Neuronal stem cell (in vitro differentiated cells): ENCODE measurements around the gene ADGRL3.

ENCODE experiments used
- DNase-seq: peaks from one replicate; pipeline ENCODE4 v3.0.0-alpha.2; 2013; ENCODE audit warnings: low spot score
- H2AFZ ChIP-seq: one replicate; pipeline ENCODE4 v1.6.1; 2013; ENCODE audit warnings: mild to moderate bottlenecking, low read length, inconsistent platforms
- H2AK5ac ChIP-seq: 2 replicates; pipeline ENCODE4 v1.6.1; 2013; ENCODE audit warnings: low read depth, mild to moderate bottlenecking, inconsistent platforms, low read length, moderate library complexity, mixed read lengths
- H2BK120ac ChIP-seq: 2 replicates; pipeline ENCODE4 v1.6.1; 2013; ENCODE audit warnings: low read depth, mild to moderate bottlenecking, inconsistent platforms, low read length, moderate library complexity, mixed read lengths
- H2BK12ac ChIP-seq: one replicate; pipeline ENCODE4 v1.6.1; 2013; ENCODE audit warnings: low read length, inconsistent platforms
- H2BK15ac ChIP-seq: 2 replicates; pipeline ENCODE4 v1.6.1; 2013; ENCODE audit warnings: mild to moderate bottlenecking, low read length, inconsistent platforms, mixed read lengths
- H2BK5ac ChIP-seq: one replicate; pipeline ENCODE4 v1.6.1; 2013; ENCODE audit warnings: inconsistent platforms, mild to moderate bottlenecking, low read length, moderate library complexity
- H3K14ac ChIP-seq: one replicate; pipeline ENCODE4 v1.6.1; 2013; ENCODE audit warnings: low read length, inconsistent platforms
- H3K18ac ChIP-seq: 2 replicates; pipeline ENCODE4 v1.6.1; 2013; ENCODE audit warnings: low read length, inconsistent platforms
- H3K23ac ChIP-seq: 2 replicates; pipeline ENCODE4 v1.6.1; 2013; ENCODE audit warnings: low read depth, mild to moderate bottlenecking, mixed read lengths, low read length, inconsistent platforms; ENCODE audit not compliant: poor library complexity
- H3K27ac ChIP-seq: replicated peaks from 3 replicates; pipeline ENCODE4 v1.5.1; 2013; ENCODE audit warnings: low read length, inconsistent platforms
- H3K27me3 ChIP-seq, 3 experiments: 2 replicates each; pipeline ENCODE4 v1.6.1; 2013; ENCODE audit warnings: low read length in 3 of 3, mild to moderate bottlenecking in 2 of 3, inconsistent platforms in 1 of 3, low read depth in 1 of 3, mixed read lengths in 1 of 3, moderate library complexity in 1 of 3; ENCODE audit not compliant: control insufficient read depth in 3 of 3, insufficient read depth in 3 of 3
- H3K36me3 ChIP-seq, 2 donors: replicated peaks in 1 of 2; 2 replicates each; pipeline ENCODE4 v1.6.1; 2013; ENCODE audit warnings: low read length in 2 of 2; ENCODE audit not compliant: control insufficient read depth in 2 of 2, insufficient read depth in 2 of 2
- H3K4ac ChIP-seq: 2 replicates; pipeline ENCODE4 v1.6.1; 2013; ENCODE audit warnings: inconsistent platforms, mild to moderate bottlenecking, low read length, moderate library complexity
- H3K4me1 ChIP-seq, 2 donors: 1 replicate in 1 of 2; 2 replicates in 1 of 2; pipeline ENCODE4 v1.6.1; 2013; ENCODE audit warnings: low read length in 2 of 2, low read depth in 1 of 2; ENCODE audit not compliant: control insufficient read depth in 2 of 2, insufficient read depth in 1 of 2
- H3K4me2 ChIP-seq: one replicate; pipeline ENCODE4 v1.6.1; 2013; ENCODE audit warnings: mild to moderate bottlenecking, low read length, inconsistent platforms; ENCODE audit not compliant: insufficient read depth, poor library complexity, severe bottlenecking
- H3K4me3 ChIP-seq, 2 donors: 2 replicates each; pipeline ENCODE4 v1.5.1; 2013; ENCODE audit warnings: low read length in 2 of 2, mild to moderate bottlenecking in 2 of 2, inconsistent platforms in 1 of 2, moderate library complexity in 1 of 2
- H3K79me1 ChIP-seq: one replicate; pipeline ENCODE4 v1.6.1; 2013; ENCODE audit warnings: low read depth, mild to moderate bottlenecking, inconsistent platforms, low read length, moderate library complexity
- H3K9ac ChIP-seq: one replicate; pipeline ENCODE4 v1.6.1; 2013; ENCODE audit warnings: mild to moderate bottlenecking, low read depth, low read length, inconsistent platforms; ENCODE audit not compliant: poor library complexity
- H3K9me3 ChIP-seq, 2 donors: replicated peaks in 1 of 2; 2 replicates each; pipeline versions ENCODE3 to v1.6.1; 2013; ENCODE audit warnings: low read length in 2 of 2, mild to moderate bottlenecking in 2 of 2, inconsistent platforms in 1 of 2, low read depth in 1 of 2, mixed read lengths in 1 of 2, moderate library complexity in 1 of 2; ENCODE audit not compliant: control insufficient read depth in 2 of 2, insufficient read depth in 1 of 2
- H4K8ac ChIP-seq: one replicate; pipeline ENCODE4 v1.6.1; 2013; ENCODE audit warnings: low read depth, mild to moderate bottlenecking, inconsistent platforms, low read length, moderate library complexity
- H4K91ac ChIP-seq: one replicate; pipeline ENCODE4 v1.6.1; 2013; ENCODE audit warnings: low read length, low read depth, mild to moderate bottlenecking, inconsistent platforms; ENCODE audit not compliant: poor library complexity
- WGBS, 2 donors: extraction: QIAGEN DNeasy Blood & Tissue Kit; methylation state at CpG; one replicate each; pipeline ENCODE4 v1.1.7; 2013; ENCODE audit warnings: missing lambda C conversion rate in 2 of 2, mixed read lengths in 1 of 2; ENCODE audit not compliant: insufficient read length in 2 of 2, insufficient replicate concordance in 1 of 2; ENCODE audit errors: extremely low coverage in 2 of 2; 5-methylcytosine and 5-hydroxymethylcytosine counted together

ADGRL3 gene

GRCh38 chr4:61992351-61992750, 792.2 kb downstream of the ADGRL3 start:
- Histone ChIP-seq H3K4ac (no peak overlapping the region), H2BK120ac (no peak overlapping the region), H3K4me1 (peaks cover 0 to 2% of the 10 kb centered on the region in 2 donors), H4K8ac (no peak overlapping the region), H3K27me3 (no peaks in the 10 kb centered on the region), H3K18ac (no peak overlapping the region), H2AK5ac (no peak overlapping the region), H3K4me3 (no peak overlapping the region), H4K91ac (no peak overlapping the region), H3K23ac (no peak overlapping the region), H3K9me3 (no peaks in the 10 kb centered on the region), H3K27ac (no peak overlapping the region), H2BK12ac (no peak overlapping the region), H3K9ac (no peak overlapping the region), H2AFZ (no peak overlapping the region), H3K14ac (no peak overlapping the region), H2BK15ac (no peak overlapping the region), H3K4me2 (no peak overlapping the region), H3K36me3 (peaks cover under 1 to 3% of the 10 kb centered on the region in 2 donors), H2BK5ac (no peak overlapping the region), H3K79me1 (no peaks in the 10 kb centered on the region)
- WGBS, 2 donors = no CpG with 5 or more reads among the region's 2 CpGs
- no peak for DNase-seq

DNA sequence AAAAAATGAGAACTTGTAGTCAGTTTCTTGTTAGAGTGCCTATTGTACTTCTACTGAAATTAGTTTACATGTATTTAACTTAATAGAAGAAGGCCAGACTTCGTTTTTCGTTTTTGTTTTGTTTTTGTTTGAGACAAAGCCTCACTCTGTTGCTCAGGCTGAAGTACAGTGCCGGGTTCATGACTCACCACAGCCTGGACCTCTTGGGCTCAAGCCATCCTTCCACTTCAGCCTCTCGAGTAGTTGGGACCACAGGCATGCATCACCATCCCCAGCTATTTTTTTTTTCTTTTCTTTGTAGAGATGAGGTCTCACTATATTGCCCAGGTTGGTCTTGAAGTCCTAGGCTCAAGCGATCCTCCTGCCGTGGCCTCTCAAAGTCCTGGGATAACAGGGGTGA, 793.9 kb downstream of the ADGRL3 start:
- Histone ChIP-seq H3K23ac (no peak overlapping the region), H3K14ac (no peak overlapping the region), H3K18ac (no peak overlapping the region), H3K79me1 (no peaks in the 10 kb centered on the region), H2BK12ac (no peak overlapping the region), H4K91ac (no peak overlapping the region), H2AFZ (no peak overlapping the region), H2BK120ac (no peak overlapping the region), H3K4me3 (no peak overlapping the region), H3K4me2 (no peak overlapping the region), H3K36me3 (peaks cover 0 to 3% of the 10 kb centered on the region in 2 donors), H3K27me3 (no peaks in the 10 kb centered on the region), H2BK5ac (no peak overlapping the region), H3K27ac (no peak overlapping the region), H4K8ac (no peak overlapping the region), H3K4me1 (peaks cover 0 to 2% of the 10 kb centered on the region in 2 donors), H3K9ac (no peak overlapping the region), H3K9me3 (no peaks in the 10 kb centered on the region), H3K4ac (no peak overlapping the region), H2BK15ac (no peak overlapping the region), H2AK5ac (no peak overlapping the region)
- DNase-seq = no peak
- WGBS, 2 donors = no CpG with 5 or more reads among the region's 6 CpGs

GRCh38 chr4:61995717-61996340, 795.7 kb downstream of the ADGRL3 start:
- WGBS, 2 donors = no CpG with 5 or more reads among the region's 2 CpGs
- H2BK120ac ChIP-seq = no peak overlapping the region
- no peak overlapping the region for H2BK12ac ChIP-seq
- no peak overlapping the region for H4K8ac ChIP-seq
- H3K4me1 ChIP-seq = peaks cover 0 to 2% of the 10 kb centered on the region in 2 donors
- H4K91ac ChIP-seq = no peak overlapping the region
- H2BK5ac ChIP-seq = no peak overlapping the region
- no peak for DNase-seq
- no peaks in the 10 kb centered on the region for H3K79me1 ChIP-seq
- no peak overlapping the region for H2AK5ac ChIP-seq
- H3K4me2 ChIP-seq = no peak overlapping the region
- H3K27me3 ChIP-seq = no peaks in the 10 kb centered on the region
- peaks cover 0 to 3% of the 10 kb centered on the region in 2 donors for H3K36me3 ChIP-seq
- H3K27ac ChIP-seq = no peak overlapping the region
- no peak overlapping the region for H3K14ac ChIP-seq
- H3K23ac ChIP-seq = no peak overlapping the region
- H3K9me3 ChIP-seq = no peaks in the 10 kb centered on the region
- H3K4ac ChIP-seq = no peak overlapping the region
- H3K18ac ChIP-seq = no peak overlapping the region
- no peak overlapping the region for H3K9ac ChIP-seq
- no peak overlapping the region for H2BK15ac ChIP-seq
- no peak overlapping the region for H2AFZ ChIP-seq
- H3K4me3 ChIP-seq = no peak overlapping the region

GRCh38 chr4:61996943-61997342, 796.8 kb downstream of the ADGRL3 start:
- Histone ChIP-seq H2AFZ (no peak overlapping the region), H3K4me1 (peaks cover 0 to 2% of the 10 kb centered on the region in 2 donors), H2BK120ac (no peak overlapping the region), H3K9me3 (no peaks in the 10 kb centered on the region), H2BK15ac (no peak overlapping the region), H3K23ac (no peak overlapping the region), H3K9ac (no peak overlapping the region), H3K36me3 (peaks cover 0 to 3% of the 10 kb centered on the region in 2 donors), H4K8ac (no peak overlapping the region), H3K14ac (no peak overlapping the region), H3K4me2 (no peak overlapping the region), H3K4ac (no peak overlapping the region), H3K18ac (no peak overlapping the region), H3K27ac (no peak overlapping the region), H3K4me3 (no peak overlapping the region), H4K91ac (no peak overlapping the region), H2AK5ac (no peak overlapping the region), H2BK12ac (no peak overlapping the region), H3K27me3 (no peaks in the 10 kb centered on the region), H2BK5ac (no peak overlapping the region), H3K79me1 (no peaks in the 10 kb centered on the region)
- no peak for DNase-seq
- WGBS, 2 donors = no CpG with 5 or more reads among the region's 1 CpG
